SK-N-MC (cell line): Measurements from ENCODE around the gene IL21R.

Experiments
- EZH2 ChIP-seq: fragments of 200-600 bp; sonication (generic); IDR thresholded peaks from one replicate; pipeline ENCODE4 v1.6.1; 2017; ENCODE audit warnings: antibody characterized with exemption
- POLR2AphosphoS5 ChIP-seq: IDR thresholded peaks from 2 replicates; pipeline ENCODE4 v1.6.1; 2012; ENCODE audit warnings: mild to moderate bottlenecking, low read depth, low read length, borderline replicate concordance

GRCh38 chr16:27387724-27388123 is 14.2 kb upstream of the IL21R start:
- TF ChIP-seq EZH2, result no peak
- no peak for TF ChIP-seq POLR2AphosphoS5
